K562 (cell line): ENCODE measurements around the gene HMBS. TPM values are rescaled to one million over a fixed set of nuclear protein-coding genes. Genes with fewer than 3 reads are reported as not detected.

Source experiments
- BHLHE40 ChIP-seq: IDR thresholded peaks from 2 replicates; pipeline ENCODE4 v1.6.1; 2011; ENCODE audit warnings: low read length, improper control_type of control experiment
- CBX5 ChIP-seq: IDR thresholded peaks from 2 replicates; pipeline ENCODE4 v1.6.1; 2014; ENCODE audit warnings: low read depth, borderline replicate concordance
- CHD1 ChIP-seq: fragments of 200-600 bp; sonication (generic); IDR thresholded peaks from one replicate; pipeline ENCODE4 v1.6.1; 2012; ENCODE audit warnings: mild to moderate bottlenecking, moderate library complexity, low read length, inconsistent platforms
- GATAD2A ChIP-seq: fragments of 450-650 bp; IDR thresholded peaks from 2 replicates; pipeline ENCODE4 v1.6.1; 2017
- GTF2A2 ChIP-seq: IDR thresholded peaks from 2 replicates; pipeline ENCODE4 v1.6.1; 2016; ENCODE audit warnings: mild to moderate bottlenecking, missing genetic modification characterization, missing compliant biosample characterization
- NEUROD1 ChIP-seq: fragments of 150-350 bp; IDR thresholded peaks from 2 replicates; pipeline ENCODE4 v1.6.1; 2014; ENCODE audit warnings: borderline replicate concordance, low read length, low read depth; ENCODE audit not compliant: partially characterized antibody
- RBBP5 ChIP-seq: fragments of 200-600 bp; sonication (generic); IDR thresholded peaks from 2 replicates; pipeline ENCODE4 v1.6.1; 2012; ENCODE audit warnings: borderline replicate concordance, mild to moderate bottlenecking, low read length, control low read depth, inconsistent platforms; ENCODE audit not compliant: insufficient read depth, poor library complexity, severe bottlenecking
- RHOXF2B ChIP-seq: fragments of 250-450 bp; sonication (Bioruptor Pico); conservative IDR thresholded peaks from 2 replicates; pipeline ENCODE4 v1.5.1; 2021
- SIN3B ChIP-seq: fragments of 450-650 bp; IDR thresholded peaks from 2 replicates; pipeline ENCODE4 v1.6.1; 2017; ENCODE audit warnings: low read depth, mild to moderate bottlenecking, moderate library complexity
- SMAD2 ChIP-seq: fragments of 150-350 bp; IDR thresholded peaks from 2 replicates; pipeline ENCODE4 v1.6.1; 2014; ENCODE audit warnings: low read depth, mild to moderate bottlenecking, low read length
- TCF3 ChIP-seq: sonication (generic); formaldehyde crosslinking; IDR thresholded peaks from 2 replicates; pipeline ENCODE4 v1.4.0; 2020; ENCODE audit warnings: mild to moderate bottlenecking, missing genetic modification reagents
- TRIM24 ChIP-seq, 2 experiments: fragments of 450-650 bp; IDR thresholded peaks; 2 replicates each; pipeline ENCODE4 v1.6.1; 2016
- ZNF175 ChIP-seq: fragments of 200-800 bp; sonication (Bioruptor generic); IDR thresholded peaks from 2 replicates; pipeline ENCODE4 v1.6.1; 2016; ENCODE audit warnings: low read depth, mild to moderate bottlenecking, missing genetic modification characterization, missing compliant biosample characterization
- polyA plus RNA-seq, 8 experiments: library from polyadenylated mRNA; depleted of rRNA in 4 of 8; stranded (reverse) in 5 of 8; unstranded in 3 of 8; fragments of >200 nt; fragmentation: Nextera tagmentation in 2 of 8; fragmentation: Illumina TruSeq in 1 of 8; extraction: Ambion mirVana in 2 of 8; extraction: Trizol in 1 of 8; gene quantifications; 2 replicates each; pipeline versions ENCODE4 v1.2.1 to v1.2.3, GENCODE V29; 2011 to 2014; ENCODE audit warnings: inconsistent platforms in 1 of 8, missing spikeins in 1 of 8
- total RNA-seq, 7 experiments: library from RNA; depleted of rRNA in 6 of 7; stranded (reverse); fragments of >200 nt in 6 of 7; fragmentation: Illumina TruSeq in 2 of 7; extraction: Trizol in 2 of 7; gene quantifications; 2 replicates each; pipeline versions ENCODE4 v1.2.1 to v1.2.3, GENCODE V29; 2011 to 2021; ENCODE audit warnings: low replicate concordance in 1 of 7
- TF ChIP-seq, protein P1 (sequence below): fragments of 450-650 bp; IDR thresholded peaks from 2 replicates; pipeline ENCODE4 v1.6.1; 2016; ENCODE audit warnings: low read depth
- TF ChIP-seq, protein P2 (sequence below): fragments of 450-650 bp; IDR thresholded peaks from 2 replicates; pipeline ENCODE4 v1.6.1; 2016; ENCODE audit warnings: missing biosample characterization, missing genetic modification characterization
- TF ChIP-seq, protein P3 (sequence below): fragments of 450-650 bp; conservative IDR thresholded peaks from 2 replicates; pipeline ENCODE4 v1.6.1; 2016; ENCODE audit warnings: missing genetic modification characterization, low read depth, mild to moderate bottlenecking, control low read depth, missing compliant biosample characterization
- TF ChIP-seq, protein P4 (sequence below): sonication (generic); formaldehyde crosslinking; IDR thresholded peaks from 2 replicates; pipeline ENCODE4 v1.8.0; 2022; ENCODE audit warnings: mild to moderate bottlenecking, low read depth, missing genetic modification reagents

The HMBS gene
- total and polyA plus RNA-seq, 9 of the 15 experiments (the other 6 are each of a cell fraction or from before 2014, with no cell fraction given): 56.9 to 385 (median 286) TPM

DNA sequence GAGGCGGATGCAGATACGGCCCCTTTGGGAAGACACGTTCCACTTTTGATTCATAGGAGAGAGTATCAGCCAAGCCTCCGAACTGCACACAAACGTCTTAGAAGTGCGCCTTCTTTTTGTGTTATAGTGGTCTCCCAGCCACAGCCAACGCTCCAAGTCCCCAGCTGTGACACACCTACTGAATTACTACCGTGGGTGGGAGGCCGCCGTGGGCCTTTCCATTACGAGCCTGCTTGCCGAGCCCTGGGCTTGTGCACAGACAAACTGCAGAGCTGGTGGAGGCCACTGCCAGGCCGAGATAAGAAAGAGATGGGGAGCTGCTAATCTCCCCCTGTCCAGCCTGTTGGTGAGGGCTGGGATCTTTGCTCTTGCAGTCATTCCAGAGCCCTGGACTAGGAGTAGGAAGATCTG lies 761 bp downstream of the HMBS start (continued):
- TF ChIP-seq, protein P1, sequence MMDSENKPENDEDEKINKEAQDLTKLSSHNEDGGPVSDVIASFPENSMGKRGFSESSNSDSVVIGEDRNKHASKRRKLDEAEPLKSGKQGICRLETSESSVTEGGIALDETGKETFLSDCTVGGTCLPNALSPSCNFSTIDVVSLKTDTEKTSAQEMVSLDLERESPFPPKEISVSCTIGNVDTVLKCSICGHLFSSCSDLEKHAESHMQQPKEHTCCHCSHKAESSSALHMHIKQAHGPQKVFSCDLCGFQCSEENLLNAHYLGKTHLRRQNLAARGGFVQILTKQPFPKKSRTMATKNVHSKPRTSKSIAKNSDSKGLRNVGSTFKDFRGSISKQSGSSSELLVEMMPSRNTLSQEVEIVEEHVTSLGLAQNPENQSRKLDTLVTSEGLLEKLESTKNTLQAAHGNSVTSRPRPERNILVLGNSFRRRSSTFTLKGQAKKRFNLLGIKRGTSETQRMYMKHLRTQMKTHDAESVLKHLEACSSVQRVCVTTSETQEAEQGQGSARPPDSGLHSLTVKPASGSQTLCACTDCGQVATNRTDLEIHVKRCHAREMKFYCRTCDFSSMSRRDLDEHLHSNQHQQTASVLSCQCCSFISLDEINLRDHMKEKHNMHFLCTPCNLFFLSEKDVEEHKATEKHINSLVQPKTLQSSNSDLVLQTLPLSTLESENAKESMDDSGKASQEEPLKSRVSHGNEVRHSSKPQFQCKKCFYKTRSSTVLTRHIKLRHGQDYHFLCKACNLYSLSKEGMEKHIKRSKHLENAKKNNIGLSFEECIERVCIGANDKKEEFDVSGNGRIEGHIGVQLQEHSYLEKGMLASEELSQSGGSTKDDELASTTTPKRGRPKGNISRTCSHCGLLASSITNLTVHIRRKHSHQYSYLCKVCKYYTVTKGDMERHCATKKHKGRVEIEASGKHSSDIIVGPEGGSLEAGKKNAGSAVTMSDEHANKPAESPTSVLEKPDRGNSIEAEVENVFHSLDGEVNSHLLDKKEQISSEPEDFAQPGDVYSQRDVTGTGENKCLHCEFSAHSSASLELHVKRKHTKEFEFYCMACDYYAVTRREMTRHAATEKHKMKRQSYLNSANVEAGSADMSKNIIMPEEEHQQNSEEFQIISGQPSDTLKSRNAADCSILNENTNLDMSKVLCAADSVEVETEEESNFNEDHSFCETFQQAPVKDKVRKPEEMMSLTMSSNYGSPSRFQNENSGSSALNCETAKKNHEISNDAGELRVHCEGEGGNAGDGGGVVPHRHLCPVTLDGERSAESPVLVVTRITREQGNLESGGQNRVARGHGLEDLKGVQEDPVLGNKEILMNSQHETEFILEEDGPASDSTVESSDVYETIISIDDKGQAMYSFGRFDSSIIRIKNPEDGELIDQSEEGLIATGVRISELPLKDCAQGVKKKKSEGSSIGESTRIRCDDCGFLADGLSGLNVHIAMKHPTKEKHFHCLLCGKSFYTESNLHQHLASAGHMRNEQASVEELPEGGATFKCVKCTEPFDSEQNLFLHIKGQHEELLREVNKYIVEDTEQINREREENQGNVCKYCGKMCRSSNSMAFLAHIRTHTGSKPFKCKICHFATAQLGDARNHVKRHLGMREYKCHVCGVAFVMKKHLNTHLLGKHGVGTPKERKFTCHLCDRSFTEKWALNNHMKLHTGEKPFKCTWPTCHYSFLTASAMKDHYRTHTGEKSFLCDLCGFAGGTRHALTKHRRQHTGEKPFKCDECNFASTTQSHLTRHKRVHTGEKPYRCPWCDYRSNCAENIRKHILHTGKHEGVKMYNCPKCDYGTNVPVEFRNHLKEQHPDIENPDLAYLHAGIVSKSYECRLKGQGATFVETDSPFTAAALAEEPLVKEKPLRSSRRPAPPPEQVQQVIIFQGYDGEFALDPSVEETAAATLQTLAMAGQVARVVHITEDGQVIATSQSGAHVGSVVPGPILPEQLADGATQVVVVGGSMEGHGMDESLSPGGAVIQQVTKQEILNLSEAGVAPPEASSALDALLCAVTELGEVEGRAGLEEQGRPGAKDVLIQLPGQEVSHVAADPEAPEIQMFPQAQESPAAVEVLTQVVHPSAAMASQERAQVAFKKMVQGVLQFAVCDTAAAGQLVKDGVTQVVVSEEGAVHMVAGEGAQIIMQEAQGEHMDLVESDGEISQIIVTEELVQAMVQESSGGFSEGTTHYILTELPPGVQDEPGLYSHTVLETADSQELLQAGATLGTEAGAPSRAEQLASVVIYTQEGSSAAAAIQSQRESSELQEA: no peak
- TF ChIP-seq TCF3 (CRISPR knock-in tag) (peak; percentile 97), NEUROD1 (peak; percentile 73), ZNF175 (CRISPR knock-in tag) (0 out of 2 replicates have a peak, but pooled peaks have one; percentile 59), RBBP5 (peak; percentile 40), SIN3B (no peak), GTF2A2 (no peak), BHLHE40 (peak; percentile 63; the same call in 1 of the 2 replicates), CBX5 (no peak), TRIM24 (IDR thresholded peaks at IDR 0.05) (peak; percentile 64 to 68; a peak in 3 of 4 replicates), GATAD2A (0 out of 2 replicates have a peak, but pooled peaks have one; percentile 23), CHD1 (no peak), RHOXF2B (0 out of 2 replicates have a peak, but pooled peaks have one; percentile 47), SMAD2 (no peak)
- TF ChIP-seq, protein P2, sequence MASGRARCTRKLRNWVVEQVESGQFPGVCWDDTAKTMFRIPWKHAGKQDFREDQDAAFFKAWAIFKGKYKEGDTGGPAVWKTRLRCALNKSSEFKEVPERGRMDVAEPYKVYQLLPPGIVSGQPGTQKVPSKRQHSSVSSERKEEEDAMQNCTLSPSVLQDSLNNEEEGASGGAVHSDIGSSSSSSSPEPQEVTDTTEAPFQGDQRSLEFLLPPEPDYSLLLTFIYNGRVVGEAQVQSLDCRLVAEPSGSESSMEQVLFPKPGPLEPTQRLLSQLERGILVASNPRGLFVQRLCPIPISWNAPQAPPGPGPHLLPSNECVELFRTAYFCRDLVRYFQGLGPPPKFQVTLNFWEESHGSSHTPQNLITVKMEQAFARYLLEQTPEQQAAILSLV: no peak
- TF ChIP-seq, protein P3, sequence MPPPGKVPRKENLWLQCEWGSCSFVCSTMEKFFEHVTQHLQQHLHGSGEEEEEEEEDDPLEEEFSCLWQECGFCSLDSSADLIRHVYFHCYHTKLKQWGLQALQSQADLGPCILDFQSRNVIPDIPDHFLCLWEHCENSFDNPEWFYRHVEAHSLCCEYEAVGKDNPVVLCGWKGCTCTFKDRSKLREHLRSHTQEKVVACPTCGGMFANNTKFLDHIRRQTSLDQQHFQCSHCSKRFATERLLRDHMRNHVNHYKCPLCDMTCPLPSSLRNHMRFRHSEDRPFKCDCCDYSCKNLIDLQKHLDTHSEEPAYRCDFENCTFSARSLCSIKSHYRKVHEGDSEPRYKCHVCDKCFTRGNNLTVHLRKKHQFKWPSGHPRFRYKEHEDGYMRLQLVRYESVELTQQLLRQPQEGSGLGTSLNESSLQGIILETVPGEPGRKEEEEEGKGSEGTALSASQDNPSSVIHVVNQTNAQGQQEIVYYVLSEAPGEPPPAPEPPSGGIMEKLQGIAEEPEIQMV (tag): no peak
- TF ChIP-seq, protein P4, sequence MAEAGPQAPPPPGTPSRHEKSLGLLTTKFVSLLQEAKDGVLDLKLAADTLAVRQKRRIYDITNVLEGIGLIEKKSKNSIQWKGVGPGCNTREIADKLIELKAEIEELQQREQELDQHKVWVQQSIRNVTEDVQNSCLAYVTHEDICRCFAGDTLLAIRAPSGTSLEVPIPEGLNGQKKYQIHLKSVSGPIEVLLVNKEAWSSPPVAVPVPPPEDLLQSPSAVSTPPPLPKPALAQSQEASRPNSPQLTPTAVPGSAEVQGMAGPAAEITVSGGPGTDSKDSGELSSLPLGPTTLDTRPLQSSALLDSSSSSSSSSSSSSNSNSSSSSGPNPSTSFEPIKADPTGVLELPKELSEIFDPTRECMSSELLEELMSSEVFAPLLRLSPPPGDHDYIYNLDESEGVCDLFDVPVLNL (CRISPR knock-in tag): no peak
